ENCODE results near the gene MORN1.
A peak's percentile ranks its signal among the peaks of the same experiment; 100 is the strongest.

Gene MORN1

GRCh38 chr1:2391931-2392509 is 666 bp upstream of the MORN1 start:
- Histone ChIP-seq H3K9me3 (no peaks in the 10 kb centered on the region), H3K36me3 (peaks cover 41% of the 10 kb centered on the region), H3K27ac (peak overlapping the region; percentile 95), H3K4me3 (ENCODE audit: low read depth in 1 of 2, low read length in 1 of 2) (peak overlapping the region; percentile 84 to 95), H3K27me3 (no peaks in the 10 kb centered on the region), H3K4me1 (ENCODE audit: control insufficient read depth in 1 of 2, insufficient read depth in 1 of 2, low read depth in 1 of 2, low read length in 1 of 2) (peaks cover 26 to 31% of the 10 kb centered on the region in 2 experiments)
- TF ChIP-seq CTCF (IDR thresholded peaks at IDR 0.05), result no peak

- Histone ChIP-seq H3K4me1 (ENCODE audit: control insufficient read depth in 1 of 2, insufficient read depth in 1 of 2, low read depth in 1 of 2, low read length in 1 of 2) (peaks cover 26 to 31% of the 10 kb centered on the region in 2 experiments), H3K9me3 (no peaks in the 10 kb centered on the region), H3K27ac (no peak overlapping the region), H3K27me3 (no peaks in the 10 kb centered on the region), H3K36me3 (peaks cover 17% of the 10 kb centered on the region), H3K4me3 (ENCODE audit: low read depth in 1 of 2, low read length in 1 of 2) (no peak overlapping the region)
- TF ChIP-seq CTCF (IDR thresholded peaks at IDR 0.05), result no peak
Observed at GRCh38 chr1:2389644-2390043, 1.7 kb downstream of the MORN1 start.

DNA sequence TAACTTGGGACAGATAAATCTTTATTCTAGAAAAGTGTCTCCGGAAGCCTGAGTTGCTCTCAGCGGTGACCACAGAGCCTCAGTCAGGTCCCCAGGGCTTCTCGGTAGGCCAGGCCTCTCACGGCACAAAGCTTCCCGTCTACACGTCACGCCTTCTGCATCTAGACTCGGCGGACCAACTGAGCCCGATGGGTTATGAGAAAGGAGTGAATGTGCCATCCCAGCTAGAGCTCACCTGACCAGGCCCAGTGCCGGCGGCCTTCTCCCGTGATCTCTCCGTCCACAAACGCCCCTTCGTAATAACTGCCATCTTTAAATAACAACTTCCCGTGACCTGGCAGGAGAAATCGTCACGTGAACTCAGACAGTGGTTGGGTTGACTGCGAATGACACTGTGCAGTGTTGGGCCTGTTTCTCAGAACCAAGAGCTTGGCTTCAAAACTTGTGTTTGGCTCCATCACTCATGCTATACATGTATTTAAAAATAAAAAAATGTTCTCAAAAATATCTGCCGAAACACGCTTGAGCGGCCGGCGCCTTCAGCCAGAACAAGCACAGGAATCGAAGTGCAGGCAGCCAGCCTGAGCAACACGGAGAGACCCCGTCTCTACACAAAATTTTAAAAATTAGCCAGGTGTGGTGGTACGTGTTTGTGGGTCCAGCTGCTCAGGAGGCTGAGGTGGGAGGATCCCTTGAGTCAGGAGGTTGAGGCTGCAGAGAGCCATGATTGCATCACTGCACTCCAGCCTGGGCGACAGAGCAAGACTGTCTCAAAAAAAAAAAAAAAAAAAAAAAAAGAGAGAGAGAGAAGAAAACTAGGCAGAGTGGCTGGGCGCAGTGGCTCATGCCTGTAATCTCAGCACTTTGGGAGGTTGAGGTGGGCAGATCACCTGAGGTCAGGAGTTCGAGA is 3.1 kb downstream of the MORN1 start:
- Histone ChIP-seq H3K27ac (no peak overlapping the region), H3K9me3 (no peaks in the 10 kb centered on the region), H3K4me1 (ENCODE audit: control insufficient read depth in 1 of 2, insufficient read depth in 1 of 2, low read depth in 1 of 2, low read length in 1 of 2) (peaks cover 24 to 26% of the 10 kb centered on the region in 2 experiments), H3K4me3 (ENCODE audit: low read depth in 1 of 2, low read length in 1 of 2) (no peak overlapping the region), H3K27me3 (no peaks in the 10 kb centered on the region), H3K36me3 (peaks cover 6% of the 10 kb centered on the region)
- no peak for TF ChIP-seq CTCF (IDR thresholded peaks at IDR 0.05)

GRCh38 chr1:2386636-2387611 is 4.4 kb downstream of the MORN1 start:
- H3K27ac ChIP-seq, result no peak overlapping the region
- no peaks in the 10 kb centered on the region for H3K36me3 ChIP-seq
- no peaks in the 10 kb centered on the region for H3K27me3 ChIP-seq
- no peak overlapping the region for H3K4me3 ChIP-seq (ENCODE audit: low read depth in 1 of 2, low read length in 1 of 2)
- no peaks in the 10 kb centered on the region for H3K9me3 ChIP-seq
- TF ChIP-seq CTCF (IDR thresholded peaks at IDR 0.05), result no peak
- peaks cover 11 to 13% of the 10 kb centered on the region in 2 experiments for H3K4me1 ChIP-seq (ENCODE audit: control insufficient read depth in 1 of 2, insufficient read depth in 1 of 2, low read depth in 1 of 2, low read length in 1 of 2)

DNA sequence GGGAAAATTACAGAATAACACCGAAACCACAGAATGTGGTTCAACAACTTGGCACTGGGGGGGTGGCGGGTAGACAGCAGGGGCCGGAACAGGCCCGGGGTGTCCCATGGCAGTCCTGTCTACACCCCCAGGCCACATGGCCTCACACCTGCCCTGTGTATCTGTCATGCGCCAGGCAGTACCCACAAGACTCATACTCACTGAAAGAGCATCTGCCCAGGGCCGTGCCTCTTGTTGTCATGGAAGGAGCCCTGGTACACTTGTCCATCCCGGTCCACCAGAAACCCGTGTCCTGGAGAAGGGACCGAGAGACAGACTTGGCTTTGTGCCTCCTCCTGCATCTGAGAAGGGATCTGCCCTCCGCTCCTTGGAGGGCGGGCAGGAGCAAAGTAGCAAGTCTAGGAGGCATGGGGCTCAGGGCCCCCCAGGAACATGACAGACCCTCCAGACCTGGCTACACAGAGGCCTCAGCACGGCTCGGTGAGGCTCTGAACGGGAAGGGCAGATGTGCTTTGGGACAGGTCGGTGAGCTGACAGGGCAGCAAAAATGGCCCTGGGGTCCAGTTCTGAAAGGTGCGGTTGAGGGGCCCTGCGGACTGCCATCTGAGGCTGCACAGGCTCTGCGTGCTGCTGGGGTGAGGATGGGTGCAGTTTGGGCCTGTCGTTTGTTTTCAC is 5.6 kb downstream of the MORN1 start:
- Histone ChIP-seq H3K27me3 (no peaks in the 10 kb centered on the region), H3K27ac (no peak overlapping the region), H3K4me1 (ENCODE audit: control insufficient read depth in 1 of 2, insufficient read depth in 1 of 2, low read depth in 1 of 2, low read length in 1 of 2) (peaks cover 6 to 7% of the 10 kb centered on the region in 2 experiments), H3K9me3 (no peaks in the 10 kb centered on the region), H3K4me3 (ENCODE audit: low read depth in 1 of 2, low read length in 1 of 2) (no peak overlapping the region), H3K36me3 (no peaks in the 10 kb centered on the region)
- TF ChIP-seq CTCF (IDR thresholded peaks at IDR 0.05), result no peak
